ENCODE measurements around the gene FDXR.

FDXR gene

DNA sequence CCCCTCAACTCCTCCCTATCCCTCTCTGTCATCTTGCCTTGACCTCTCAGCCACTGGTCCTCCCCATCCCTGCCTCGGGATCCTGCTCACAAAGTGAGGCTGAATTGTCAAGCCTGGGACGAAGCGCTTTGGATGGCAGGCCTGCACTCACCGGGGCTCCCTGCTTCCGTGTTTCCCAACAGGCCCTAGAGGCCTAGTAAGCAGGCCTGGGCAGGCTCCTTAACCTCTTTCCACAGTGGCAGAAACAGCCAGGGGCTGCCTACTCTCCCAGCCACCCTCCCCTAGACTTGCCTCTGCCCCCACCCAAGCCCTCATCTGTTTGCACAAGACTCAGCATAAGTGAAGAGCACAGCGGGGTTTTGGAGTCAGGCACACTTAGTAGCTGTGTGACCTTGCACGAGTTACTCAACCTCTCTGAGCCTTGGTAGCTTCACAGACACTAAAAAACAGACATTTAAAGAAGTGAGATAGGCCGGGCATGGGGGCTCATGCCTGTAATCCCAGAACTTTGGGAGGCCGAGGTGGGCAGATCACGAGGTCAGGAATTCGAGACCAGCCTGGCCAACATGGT is 25.7 kb upstream of the FDXR start:
- no peak for DNase-seq

DNA sequence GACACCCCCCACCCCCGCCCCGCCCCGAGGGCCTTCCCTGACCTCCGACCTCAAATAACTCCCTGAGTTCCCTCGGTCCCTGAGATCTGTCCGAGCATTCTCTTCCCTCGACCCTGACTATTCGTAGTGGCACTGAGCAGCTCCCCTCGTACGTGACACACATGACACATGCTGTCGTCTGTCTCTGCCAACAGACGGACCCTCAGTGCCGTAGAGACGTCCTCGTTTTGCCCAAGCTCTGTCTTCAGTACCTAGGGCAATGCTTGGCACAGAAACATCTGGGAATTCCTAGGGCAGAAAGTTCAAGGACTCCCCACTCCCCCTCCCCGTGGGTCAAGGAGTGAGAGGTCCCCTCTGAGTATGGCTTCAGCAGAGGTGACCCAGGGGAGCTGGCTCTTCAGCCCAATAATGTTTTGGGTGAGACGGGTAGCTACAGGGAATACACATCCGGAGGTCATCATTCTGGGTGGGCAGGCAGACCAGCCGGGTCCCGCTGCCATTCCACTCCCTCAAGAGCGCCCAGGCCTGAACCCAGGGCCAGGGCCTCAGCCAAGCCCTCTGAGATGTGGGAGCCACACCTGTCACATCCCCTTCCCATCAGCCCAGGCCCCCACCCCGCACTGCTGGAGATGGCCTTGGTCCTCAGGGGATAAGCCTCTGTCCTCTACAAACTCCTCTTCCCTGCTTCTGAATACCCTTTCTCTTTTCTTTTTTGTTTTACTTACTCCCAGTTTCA is 21.3 kb upstream of the FDXR start:
- DNase-seq = no peak

- no peak for DNase-seq
Measured at GRCh38 chr17:74892974-74893911, 20.4 kb upstream of the FDXR start, which contains the start of gene FADS6. Gene FADS6, minus strand, starts transcription at chr17:74893633. Its CDS starts 38 bp downstream, at chr17:74893595.

DNA sequence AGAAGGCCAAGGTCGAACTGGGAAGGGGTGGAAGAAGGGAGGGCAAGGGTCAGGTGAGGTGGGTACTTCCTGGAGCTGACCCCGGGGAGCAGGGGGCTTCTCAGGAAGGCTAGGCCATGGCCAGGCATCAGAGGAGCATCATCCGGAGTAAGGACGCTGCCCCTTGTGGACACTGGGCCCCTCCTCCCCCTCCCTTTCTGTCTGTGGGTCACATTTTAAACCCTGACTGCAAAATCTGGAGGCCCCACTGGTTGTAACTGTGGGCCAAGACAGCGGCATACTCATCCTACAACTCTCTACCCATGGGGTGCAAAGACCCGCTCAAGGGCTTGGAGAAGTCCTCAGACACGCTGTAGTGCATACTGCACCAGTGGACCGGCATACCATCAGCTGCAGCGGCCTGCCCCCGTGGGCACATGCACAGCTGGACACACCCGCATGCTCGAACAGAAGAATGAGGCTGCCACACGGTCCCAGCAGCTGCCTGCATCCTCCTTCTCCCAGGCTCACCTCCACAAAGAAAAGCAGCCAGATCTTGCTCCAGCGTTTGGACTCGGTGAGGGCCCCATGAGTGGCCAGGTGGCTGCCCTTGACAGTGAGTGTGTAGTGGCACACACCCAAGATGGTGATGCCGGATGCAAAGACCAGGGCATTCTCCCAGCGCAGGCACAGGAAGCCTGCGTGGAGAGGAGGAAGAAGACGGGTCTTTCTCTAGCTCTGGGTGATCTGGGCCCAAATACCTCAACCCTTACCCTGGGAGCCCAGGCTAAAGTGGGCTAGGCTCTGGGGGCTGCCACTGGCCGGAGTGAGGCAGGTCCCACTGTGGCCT is 19.4 kb upstream of the FDXR start:
- no peak for DNase-seq

- no peak for DNase-seq
Measured at GRCh38 chr17:74890554-74890953, 17.8 kb upstream of the FDXR start.

DNA sequence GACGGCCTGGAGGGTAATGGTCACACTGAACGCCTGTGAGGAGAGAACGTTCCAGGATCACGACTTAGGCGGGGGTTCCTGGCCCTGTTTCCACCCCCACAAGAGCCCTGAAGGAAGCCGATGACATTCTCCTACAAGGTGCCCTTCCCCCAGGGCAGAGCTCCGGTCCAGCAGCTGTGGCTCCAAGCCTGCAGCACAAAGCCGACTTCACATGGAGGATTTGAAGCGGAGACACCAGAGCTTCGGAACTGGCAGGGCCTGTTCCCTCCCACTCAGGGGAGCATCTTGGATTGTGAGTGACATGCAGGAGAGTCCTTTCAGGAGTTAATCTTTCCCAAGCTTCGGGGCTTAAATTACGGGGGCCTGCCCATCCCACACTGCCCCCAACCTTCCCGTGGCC is 15.7 kb upstream of the FDXR start:
- DNase-seq = no peak

GRCh38 chr17:74883241-74883745 is 10.5 kb upstream of the FDXR start:
- no peak for DNase-seq

DNA sequence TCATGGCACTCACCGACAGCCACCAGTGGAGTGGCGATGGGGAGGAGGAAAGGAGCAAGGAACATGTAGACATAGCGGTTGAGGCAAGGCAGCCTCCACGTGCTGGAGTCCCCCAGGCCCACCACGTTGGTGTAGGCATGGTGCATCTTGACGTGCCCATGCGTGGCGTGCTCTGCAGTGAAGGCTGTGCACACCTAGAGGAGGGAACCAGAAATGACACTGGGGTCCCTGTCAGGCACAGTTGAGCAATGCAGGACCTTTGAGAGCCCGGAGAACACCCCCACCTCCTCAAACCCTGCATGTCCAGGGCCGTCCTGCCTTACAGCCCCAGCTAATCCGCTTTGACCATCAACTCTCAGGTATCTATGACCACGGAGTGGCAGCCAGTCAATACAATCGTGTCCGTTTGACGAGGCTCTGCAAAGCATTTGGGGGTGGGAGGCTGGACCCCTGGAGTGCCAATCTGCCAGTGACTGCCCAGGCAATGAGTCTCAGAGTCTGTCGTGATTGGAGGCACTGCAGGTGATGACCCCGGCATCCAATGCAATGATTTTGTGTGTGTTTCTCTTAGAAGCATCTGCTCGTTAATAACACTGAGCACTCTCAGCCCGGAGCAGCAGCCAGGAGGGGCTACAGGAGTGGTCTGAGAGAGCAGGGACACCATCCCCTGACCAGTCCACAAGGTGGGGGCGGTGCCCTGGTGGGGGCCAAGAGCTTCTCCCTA is 9.9 kb upstream of the FDXR start:
- no peak for DNase-seq

DNA sequence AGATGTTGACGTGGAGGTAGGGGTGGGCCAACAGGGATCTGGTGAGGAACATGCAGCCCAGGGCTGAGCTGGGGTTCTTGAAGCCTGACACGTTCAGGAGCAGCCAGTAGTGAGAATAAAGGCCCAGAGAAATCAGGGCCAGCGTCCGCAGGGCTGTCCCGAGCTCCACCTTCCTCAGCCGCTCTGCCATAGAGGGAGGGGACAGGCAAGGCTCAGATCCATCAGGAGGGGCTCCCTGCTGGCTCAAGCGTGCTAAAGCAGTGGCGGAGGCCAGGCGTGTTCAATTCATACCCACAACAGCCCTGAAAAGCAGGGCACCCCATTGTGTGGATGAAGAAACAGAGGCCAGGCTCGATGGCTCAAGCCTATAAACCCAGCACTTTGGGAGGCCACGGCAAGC is 8.3 kb upstream of the FDXR start:
- no peak for DNase-seq

DNA sequence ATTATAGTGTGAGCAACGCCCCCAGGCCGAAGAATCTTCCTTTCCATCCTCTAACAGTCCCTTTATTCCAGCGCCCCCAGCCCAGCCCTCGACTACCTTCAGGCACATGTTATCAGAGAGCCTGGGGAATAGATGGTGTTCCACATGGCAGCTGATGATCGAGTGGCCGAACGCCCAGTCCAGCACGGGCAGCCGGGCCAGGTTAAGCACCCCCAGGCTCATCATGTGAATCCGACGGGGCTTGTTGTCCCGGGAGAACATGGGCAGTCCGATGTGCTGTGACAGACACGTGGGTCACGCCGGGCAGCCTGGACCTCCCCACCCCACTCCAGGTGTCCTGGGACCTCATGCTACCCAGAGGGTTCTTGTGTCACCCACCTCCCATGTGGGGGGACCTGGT is 6.5 kb upstream of the FDXR start:
- no peak for DNase-seq

GRCh38 chr17:74878658-74879057 is 5.9 kb upstream of the FDXR start:
- DNase-seq = no peak

GRCh38 chr17:74877592-74878548 is 5.1 kb upstream of the FDXR start:
- no peak for DNase-seq

- no peak for DNase-seq
Measured at GRCh38 chr17:74875977-74876593, 3.3 kb upstream of the FDXR start.

- DNase-seq = no peak
Measured at GRCh38 chr17:74875155-74875976, 2.6 kb upstream of the FDXR start.

- no peak for DNase-seq
Measured at GRCh38 chr17:74874615-74875037, 1.8 kb upstream of the FDXR start.

DNA sequence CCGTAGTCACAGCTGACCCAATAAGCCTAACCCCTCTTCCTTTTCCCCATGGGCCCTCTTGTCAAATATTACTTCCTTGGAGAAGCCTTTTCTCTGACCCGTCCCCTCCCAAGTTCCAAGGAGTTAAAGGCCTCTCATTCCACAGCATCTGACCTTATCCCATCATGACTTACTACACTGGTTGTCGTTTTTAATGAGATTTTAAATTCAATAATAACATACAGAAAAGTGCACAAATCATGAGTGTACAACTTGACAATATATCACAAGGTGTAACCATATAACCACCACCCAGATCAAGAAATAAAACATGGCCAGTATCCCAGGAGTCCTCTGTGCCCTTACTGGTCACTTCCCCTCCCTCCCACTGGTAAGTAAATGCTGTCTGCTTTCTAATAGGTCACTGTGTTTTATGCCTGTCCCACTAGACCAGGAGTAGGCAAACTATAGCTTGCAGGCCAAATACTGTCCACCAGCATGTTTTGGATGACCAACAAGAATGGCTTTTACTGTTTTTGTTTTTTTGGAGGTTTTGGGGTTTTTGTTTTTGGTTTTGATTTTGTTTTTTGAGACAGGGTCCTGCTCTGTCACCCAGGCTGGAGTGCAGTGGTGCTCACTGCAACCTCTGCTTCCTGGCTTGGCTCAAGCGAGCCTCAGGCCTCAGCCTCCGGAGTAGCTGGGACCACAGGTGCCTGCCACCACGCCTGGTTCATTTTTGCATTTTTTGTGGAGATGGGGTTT is 1.2 kb upstream of the FDXR start:
- no peak for DNase-seq

- DNase-seq = peak; percentile 99
Measured at GRCh38 chr17:74873037-74873873, 461 bp upstream of the FDXR start.

All from activated CD8-positive, alpha-beta memory T cell treated with anti-CD3 and anti-CD28 coated beads, Interleukin-2, amount 50 U/mL, for 48 hours (primary cell).